Spleen (tissue), 7 donors: Measurements from ENCODE around the gene APOE.

Experiments
- POLR2A ChIP-seq, 3 donors: fragments of 450-650 bp; IDR thresholded peaks; one replicate each; pipeline ENCODE4 v1.5.1; 2017; ENCODE audit warnings: antibody characterized with exemption in 3 of 3, mild to moderate bottlenecking in 1 of 3
- TF ChIP-seq, protein P1 (sequence below), 11 experiments: fragments of 200-600 bp in 7 of 11; fragments of 450-650 bp in 4 of 11; sonication (generic) in 4 of 11; IDR thresholded peaks in 8 of 11; conservative IDR thresholded peaks in 3 of 11; 1 replicate in 7 of 11; 2 replicates in 4 of 11; pipeline versions ENCODE4 v1.4.0 to v1.8.0; 2016 to 2021; ENCODE audit warnings: antibody characterized with exemption in 11 of 11, inconsistent platforms in 4 of 11, mild to moderate bottlenecking in 1 of 11
- donor health status: DM: no; HTN: no; CAD: no; lungs with moderate emphysema.
- donor health status: DM: no; HTN: no; CAD: no.
- donor health status: DM: no; HTN: no; CAD: no.

DNA sequence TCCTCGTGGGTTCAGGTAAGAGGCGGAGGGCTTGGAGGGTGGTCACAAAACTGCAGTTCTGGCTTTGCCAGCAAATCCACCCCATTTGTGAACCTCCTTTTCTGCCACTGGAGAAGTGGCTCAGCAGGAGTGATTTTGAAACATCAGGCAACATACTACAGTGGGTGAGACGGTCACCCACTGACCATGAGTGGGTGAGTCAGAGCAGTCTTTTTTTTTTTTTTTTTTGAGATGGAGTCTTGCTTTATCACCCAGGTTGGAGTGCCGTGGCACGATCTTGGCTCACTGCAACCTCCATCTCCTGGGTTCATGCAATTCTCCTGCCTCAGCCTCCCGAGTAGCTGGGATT is 11.6 kb upstream of the APOE start:
- TF ChIP-seq, protein P1, sequence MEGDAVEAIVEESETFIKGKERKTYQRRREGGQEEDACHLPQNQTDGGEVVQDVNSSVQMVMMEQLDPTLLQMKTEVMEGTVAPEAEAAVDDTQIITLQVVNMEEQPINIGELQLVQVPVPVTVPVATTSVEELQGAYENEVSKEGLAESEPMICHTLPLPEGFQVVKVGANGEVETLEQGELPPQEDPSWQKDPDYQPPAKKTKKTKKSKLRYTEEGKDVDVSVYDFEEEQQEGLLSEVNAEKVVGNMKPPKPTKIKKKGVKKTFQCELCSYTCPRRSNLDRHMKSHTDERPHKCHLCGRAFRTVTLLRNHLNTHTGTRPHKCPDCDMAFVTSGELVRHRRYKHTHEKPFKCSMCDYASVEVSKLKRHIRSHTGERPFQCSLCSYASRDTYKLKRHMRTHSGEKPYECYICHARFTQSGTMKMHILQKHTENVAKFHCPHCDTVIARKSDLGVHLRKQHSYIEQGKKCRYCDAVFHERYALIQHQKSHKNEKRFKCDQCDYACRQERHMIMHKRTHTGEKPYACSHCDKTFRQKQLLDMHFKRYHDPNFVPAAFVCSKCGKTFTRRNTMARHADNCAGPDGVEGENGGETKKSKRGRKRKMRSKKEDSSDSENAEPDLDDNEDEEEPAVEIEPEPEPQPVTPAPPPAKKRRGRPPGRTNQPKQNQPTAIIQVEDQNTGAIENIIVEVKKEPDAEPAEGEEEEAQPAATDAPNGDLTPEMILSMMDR (IDR thresholded peaks at IDR 0.05 in 8 of 11, conservative IDR thresholded peaks at IDR 0.05 in 3 of 11): no peak
- no peak for TF ChIP-seq POLR2A (IDR thresholded peaks at IDR 0.05)
